Suprapubic skin (tissue), 4 donors: Measurements from ENCODE around the gene SOHLH1.

Experiments used
- EP300 ChIP-seq: sonication (generic); formaldehyde crosslinking; IDR thresholded peaks from one replicate; pipeline ENCODE4 v1.6.1; 2017; ENCODE audit warnings: antibody characterized with exemption
- POLR2A ChIP-seq, 2 donors: fragments of 450-650 bp; IDR thresholded peaks; one replicate each; pipeline ENCODE4 v1.6.1; 2017; ENCODE audit warnings: antibody characterized with exemption in 2 of 2, mild to moderate bottlenecking in 2 of 2, moderate library complexity in 2 of 2
- POLR2AphosphoS5 ChIP-seq, 3 donors: sonication (generic); formaldehyde crosslinking; IDR thresholded peaks; one replicate each; pipeline ENCODE4 v1.6.1; 2017; ENCODE audit warnings: antibody characterized with exemption in 3 of 3
- TF ChIP-seq, protein P1 (sequence below), 2 donors: fragments of 200-600 bp in 1 of 2; fragments of 450-650 bp in 1 of 2; sonication (generic) in 1 of 2; IDR thresholded peaks; one replicate each; pipeline ENCODE4 v1.5.1; 2016 to 2019; ENCODE audit warnings: antibody characterized with exemption in 2 of 2, mild to moderate bottlenecking in 1 of 2, moderate library complexity in 1 of 2

- TF ChIP-seq, protein P1, sequence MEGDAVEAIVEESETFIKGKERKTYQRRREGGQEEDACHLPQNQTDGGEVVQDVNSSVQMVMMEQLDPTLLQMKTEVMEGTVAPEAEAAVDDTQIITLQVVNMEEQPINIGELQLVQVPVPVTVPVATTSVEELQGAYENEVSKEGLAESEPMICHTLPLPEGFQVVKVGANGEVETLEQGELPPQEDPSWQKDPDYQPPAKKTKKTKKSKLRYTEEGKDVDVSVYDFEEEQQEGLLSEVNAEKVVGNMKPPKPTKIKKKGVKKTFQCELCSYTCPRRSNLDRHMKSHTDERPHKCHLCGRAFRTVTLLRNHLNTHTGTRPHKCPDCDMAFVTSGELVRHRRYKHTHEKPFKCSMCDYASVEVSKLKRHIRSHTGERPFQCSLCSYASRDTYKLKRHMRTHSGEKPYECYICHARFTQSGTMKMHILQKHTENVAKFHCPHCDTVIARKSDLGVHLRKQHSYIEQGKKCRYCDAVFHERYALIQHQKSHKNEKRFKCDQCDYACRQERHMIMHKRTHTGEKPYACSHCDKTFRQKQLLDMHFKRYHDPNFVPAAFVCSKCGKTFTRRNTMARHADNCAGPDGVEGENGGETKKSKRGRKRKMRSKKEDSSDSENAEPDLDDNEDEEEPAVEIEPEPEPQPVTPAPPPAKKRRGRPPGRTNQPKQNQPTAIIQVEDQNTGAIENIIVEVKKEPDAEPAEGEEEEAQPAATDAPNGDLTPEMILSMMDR (IDR thresholded peaks at IDR 0.05): no peak
- TF ChIP-seq POLR2A (IDR thresholded peaks at IDR 0.05) (no peak), POLR2AphosphoS5 (IDR thresholded peaks at IDR 0.05) (no peak), EP300 (no peak)
Measured at GRCh38 chr9:135698236-135698635, 1.0 kb downstream of the SOHLH1 start.
